Activated CD4-positive, alpha-beta T cell treated with anti-CD3 and anti-CD28 coated beads, Interleukin-2, amount 10 ng/mL, durations not matched to agents 24 days and 14 days (primary cell): ENCODE results near the gene TBC1D5. TPM values are rescaled to one million over a fixed set of nuclear protein-coding genes. Genes with fewer than 3 reads are reported as not detected.

Source experiments
- DNase-seq: peaks from one replicate; pipeline ENCODE4 v3.0.0; 2022
- H3K27ac Mint-ChIP-seq: one replicate; pipeline ENCODE4 v1.8.0; 2022; ENCODE audit warnings: mild to moderate bottlenecking, mixed read lengths
- H3K27me3 Mint-ChIP-seq: one replicate; pipeline ENCODE4 v1.8.0; 2022; ENCODE audit warnings: mixed read lengths
- H3K36me3 Mint-ChIP-seq: one replicate; pipeline ENCODE4 v1.8.0; 2022; ENCODE audit warnings: low read depth, mild to moderate bottlenecking, mixed read lengths
- H3K4me1 Mint-ChIP-seq: one replicate; pipeline ENCODE4 v1.8.0; 2021; ENCODE audit warnings: mixed read lengths
- H3K4me3 Mint-ChIP-seq: one replicate; pipeline ENCODE4 v1.8.0; 2022; ENCODE audit warnings: mild to moderate bottlenecking, moderate library complexity, mixed read lengths
- H3K9me3 Mint-ChIP-seq: one replicate; pipeline ENCODE4 v1.8.0; 2021; ENCODE audit warnings: mixed read lengths
- intact Hi-C: fragments of 100-400 bp; cut with micrococcal nuclease; formaldehyde crosslinking; loops from one replicate; pipeline ENCODE4 v1.15.1; 2023
- total RNA-seq: library from RNA; stranded (reverse); gene quantifications from 2 replicates; pipeline ENCODE4 v1.2.3, GENCODE V29; 2022

TBC1D5 gene
- total RNA-seq, 1 donor from 2014 or later: 38.5 TPM

GRCh38 chr3:17183951-17184550 is 558.4 kb downstream of the TBC1D5 start:
- peaks cover 15% of the 10 kb centered on the region for H3K36me3 Mint-ChIP-seq
- H3K27me3 Mint-ChIP-seq: peaks cover 2% of the 10 kb centered on the region
- peak overlapping the region; percentile 17 for H3K4me3 Mint-ChIP-seq
- no peak for DNase-seq
- no peak overlapping the region for H3K27ac Mint-ChIP-seq
- intact Hi-C loops: loop anchor here (2.0 to 5.0 kb wide), 5 partner anchors 42 to 587 kb away; no protein-coding TSS in a partner anchor
- peaks cover 26% of the 10 kb centered on the region for H3K4me1 Mint-ChIP-seq
- peaks cover 3% of the 10 kb centered on the region for H3K9me3 Mint-ChIP-seq

- peaks cover 18% of the 10 kb centered on the region for H3K36me3 Mint-ChIP-seq
- H3K27me3 Mint-ChIP-seq: peaks cover 2% of the 10 kb centered on the region
- H3K9me3 Mint-ChIP-seq: peaks cover 3% of the 10 kb centered on the region
- peak; percentile 64 for DNase-seq
- H3K4me3 Mint-ChIP-seq: peak overlapping the region; percentile 62
- H3K4me1 Mint-ChIP-seq: peaks cover 26% of the 10 kb centered on the region
- H3K27ac Mint-ChIP-seq: peak overlapping the region; percentile 42
- intact Hi-C loops: loop anchor here (1.0 to 5.0 kb wide), 7 partner anchors 31 to 585 kb away; no protein-coding TSS in a partner anchor
These were observed 560.3 kb downstream of the TBC1D5 start for GRCh38 chr3:17182166-17182565.

DNA sequence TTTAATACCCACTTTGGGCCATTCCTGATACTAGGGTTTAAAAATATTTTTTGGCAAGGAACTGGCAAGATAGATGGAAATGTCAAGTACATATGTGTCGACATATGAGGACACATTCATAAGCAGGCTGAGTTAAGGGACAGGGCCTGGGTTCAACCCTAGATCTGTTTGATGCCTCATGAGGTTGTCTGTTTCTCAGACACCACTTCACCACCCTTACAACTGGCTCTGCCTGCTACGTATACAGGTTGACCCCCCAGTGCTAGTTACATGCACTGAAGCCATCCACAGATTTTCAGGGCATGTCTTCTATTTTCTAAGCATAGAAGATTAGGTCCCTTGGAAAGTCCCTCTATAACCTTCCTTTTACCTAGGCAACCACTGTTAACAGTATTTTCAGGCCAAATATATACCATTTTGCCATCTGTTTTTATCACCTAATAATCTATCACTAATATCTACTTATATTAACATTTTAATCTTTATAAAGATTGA is 561.0 kb downstream of the TBC1D5 start:
- Mint-ChIP-seq H3K27me3 (no peaks in the 10 kb centered on the region), H3K4me3 (no peak overlapping the region), H3K9me3 (peaks cover 3% of the 10 kb centered on the region), H3K27ac (no peak overlapping the region), H3K36me3 (peaks cover 18% of the 10 kb centered on the region), H3K4me1 (peaks cover 26% of the 10 kb centered on the region)
- DNase-seq: no peak
- intact Hi-C loops: loop anchor here (5.0 kb wide), 3 partner anchors 39 to 339 kb away; no protein-coding TSS in a partner anchor

- H3K36me3 Mint-ChIP-seq: peaks cover 15% of the 10 kb centered on the region
- H3K4me1 Mint-ChIP-seq: peaks cover 27% of the 10 kb centered on the region
- peak; percentile 50 for DNase-seq
- H3K9me3 Mint-ChIP-seq: peaks cover 7% of the 10 kb centered on the region
- peaks cover 1% of the 10 kb centered on the region for H3K27me3 Mint-ChIP-seq
- no peak overlapping the region for H3K27ac Mint-ChIP-seq
- intact Hi-C loops: loop anchor here (5.0 kb wide), 3 partner anchors 37 to 337 kb away; no protein-coding TSS in a partner anchor
- no peak overlapping the region for H3K4me3 Mint-ChIP-seq
These were observed 562.8 kb downstream of the TBC1D5 start for GRCh38 chr3:17179381-17180205.

GRCh38 chr3:17176757-17177156 is 565.7 kb downstream of the TBC1D5 start:
- DNase-seq: no peak
- Mint-ChIP-seq H3K4me3 (no peak overlapping the region), H3K36me3 (peaks cover 14% of the 10 kb centered on the region), H3K4me1 (peaks cover 9% of the 10 kb centered on the region), H3K9me3 (peaks cover 17% of the 10 kb centered on the region), H3K27ac (no peak overlapping the region), H3K27me3 (peaks cover 1% of the 10 kb centered on the region)
- intact Hi-C loops: no loop called here

DNA sequence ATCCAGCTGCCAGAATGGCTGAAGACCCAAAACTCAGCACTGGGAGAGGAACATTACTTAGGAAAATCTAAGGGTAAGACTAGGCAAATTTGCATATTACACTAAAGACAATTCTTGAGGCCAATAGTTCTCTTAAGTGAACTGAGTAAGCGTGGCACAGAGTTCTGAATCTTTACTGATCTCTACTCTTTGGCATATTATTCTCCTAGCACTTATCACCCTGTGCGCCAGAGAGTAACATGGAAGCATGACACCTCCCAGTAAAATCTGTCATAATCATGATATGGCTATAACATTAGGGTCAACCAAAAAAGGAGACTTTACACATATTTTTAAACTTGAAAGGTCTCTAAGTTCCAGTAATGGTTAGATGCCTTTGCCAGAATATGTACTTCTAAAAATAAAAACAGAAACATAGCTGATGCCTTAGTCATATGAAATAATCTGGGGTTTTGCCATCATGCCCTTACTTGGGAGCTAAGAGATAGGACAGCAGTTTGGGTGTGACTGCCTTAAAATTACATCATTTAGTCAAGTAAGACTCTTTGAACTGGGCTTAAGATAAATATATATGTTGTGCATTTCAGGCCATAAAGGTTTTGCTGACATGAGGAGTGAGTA is 567.1 kb downstream of the TBC1D5 start:
- Mint-ChIP-seq H3K27me3 (peaks cover 1% of the 10 kb centered on the region), H3K36me3 (peaks cover 12% of the 10 kb centered on the region), H3K9me3 (peaks cover 17% of the 10 kb centered on the region), H3K4me1 (peaks cover 7% of the 10 kb centered on the region), H3K27ac (no peak overlapping the region), H3K4me3 (no peak overlapping the region)
- no peak for DNase-seq
- intact Hi-C loops: no loop called here

- peak; percentile 65 for DNase-seq
- no peak overlapping the region for H3K4me3 Mint-ChIP-seq
- H3K27me3 Mint-ChIP-seq: no peaks in the 10 kb centered on the region
These were observed 576.1 kb downstream of the TBC1D5 start for GRCh38 chr3:17166369-17166768.

DNA sequence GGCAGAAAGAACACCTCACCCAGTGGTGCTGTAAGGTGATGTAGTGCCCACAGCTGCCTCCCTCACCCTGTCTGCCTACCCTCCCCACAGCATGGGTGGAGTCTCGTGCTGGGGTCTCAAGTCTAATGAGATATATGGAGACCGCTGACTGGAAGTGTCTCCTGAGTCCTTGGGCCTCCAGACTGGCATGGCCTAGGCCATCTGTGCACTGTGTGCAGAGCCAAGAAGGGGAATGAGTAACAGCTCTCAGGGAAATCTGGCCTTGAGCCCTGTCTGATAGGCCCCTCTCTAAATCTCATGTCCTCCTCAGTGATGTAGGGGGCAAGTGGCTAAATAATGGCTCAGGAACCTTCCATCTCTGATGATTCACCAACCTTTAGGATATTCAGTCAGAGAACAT is 580.3 kb downstream of the TBC1D5 start:
- DNase-seq: no peak
- H3K27me3 Mint-ChIP-seq: no peaks in the 10 kb centered on the region
- peaks cover 14% of the 10 kb centered on the region for H3K4me1 Mint-ChIP-seq
- intact Hi-C loops: no loop called here
- no peaks in the 10 kb centered on the region for H3K9me3 Mint-ChIP-seq
- H3K36me3 Mint-ChIP-seq: peaks cover 23% of the 10 kb centered on the region
- no peak overlapping the region for H3K27ac Mint-ChIP-seq
- no peak overlapping the region for H3K4me3 Mint-ChIP-seq

More at GRCh38 chr3:17166369-17166768, 576.1 kb downstream of the TBC1D5 start:
- peaks cover 9% of the 10 kb centered on the region for H3K4me1 Mint-ChIP-seq
- no peak overlapping the region for H3K27ac Mint-ChIP-seq
- H3K9me3 Mint-ChIP-seq: peaks cover 3% of the 10 kb centered on the region
- intact Hi-C loops: no loop called here
- peaks cover 15% of the 10 kb centered on the region for H3K36me3 Mint-ChIP-seq

DNA sequence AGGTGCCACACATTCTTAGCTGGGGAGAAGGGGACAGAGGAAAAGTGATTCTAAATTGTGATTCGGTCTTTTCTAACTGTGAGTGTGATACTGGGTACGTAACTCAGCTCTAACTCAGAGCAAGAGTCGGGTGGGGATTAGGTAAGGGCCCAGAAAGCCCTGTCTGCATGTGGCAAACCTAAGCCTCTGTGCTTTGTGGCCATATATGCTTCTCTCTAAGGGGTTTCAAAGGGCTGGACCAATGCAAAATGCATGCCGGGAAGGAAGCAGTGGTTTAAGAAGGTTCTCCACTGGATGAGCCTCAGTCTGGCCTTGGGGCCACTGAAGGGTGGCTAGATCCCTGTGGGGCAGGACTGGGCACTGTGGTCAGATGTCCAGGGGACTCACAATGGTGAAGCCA is 581.8 kb downstream of the TBC1D5 start:
- Mint-ChIP-seq H3K36me3 (peaks cover 21% of the 10 kb centered on the region), H3K4me1 (peaks cover 17% of the 10 kb centered on the region), H3K4me3 (no peak overlapping the region), H3K27me3 (no peaks in the 10 kb centered on the region), H3K9me3 (no peaks in the 10 kb centered on the region), H3K27ac (no peak overlapping the region)
- DNase-seq: no peak
- intact Hi-C loops: no loop called here

- Mint-ChIP-seq H3K9me3 (peaks cover under 1% of the 10 kb centered on the region), H3K4me1 (peaks cover 23% of the 10 kb centered on the region), H3K27me3 (no peaks in the 10 kb centered on the region), H3K27ac (no peak overlapping the region), H3K36me3 (peaks cover 27% of the 10 kb centered on the region), H3K4me3 (no peak overlapping the region)
- intact Hi-C loops: loop anchor here (10.0 kb wide), 3 partner anchors 334 to 874 kb away; partner anchors contain the start of gene TBC1D5
- no peak for DNase-seq
These were observed 583.3 kb downstream of the TBC1D5 start for GRCh38 chr3:17158941-17159682.

- DNase-seq: no peak
- H3K36me3 Mint-ChIP-seq: peaks cover 37% of the 10 kb centered on the region
- H3K4me1 Mint-ChIP-seq: peaks cover 30% of the 10 kb centered on the region
- H3K4me3 Mint-ChIP-seq: no peak overlapping the region
- intact Hi-C loops: loop anchor here (10.0 kb wide), 3 partner anchors 333 to 873 kb away; partner anchors contain the start of gene TBC1D5
- peaks cover 11% of the 10 kb centered on the region for H3K9me3 Mint-ChIP-seq
- H3K27me3 Mint-ChIP-seq: no peaks in the 10 kb centered on the region
- H3K27ac Mint-ChIP-seq: no peak overlapping the region
These were observed 584.7 kb downstream of the TBC1D5 start for GRCh38 chr3:17157713-17158112.

GRCh38 chr3:17156864-17157263 is 585.6 kb downstream of the TBC1D5 start:
- H3K27ac Mint-ChIP-seq: no peak overlapping the region
- no peak for DNase-seq
- intact Hi-C loops: loop anchor here (10.0 kb wide), 3 partner anchors 332 to 872 kb away; partner anchors contain the start of gene TBC1D5
- H3K4me1 Mint-ChIP-seq: peaks cover 36% of the 10 kb centered on the region
- no peak overlapping the region for H3K4me3 Mint-ChIP-seq
- peaks cover 34% of the 10 kb centered on the region for H3K36me3 Mint-ChIP-seq
- no peaks in the 10 kb centered on the region for H3K27me3 Mint-ChIP-seq
- peaks cover 13% of the 10 kb centered on the region for H3K9me3 Mint-ChIP-seq

- no peak overlapping the region for H3K27ac Mint-ChIP-seq
- H3K36me3 Mint-ChIP-seq: peaks cover 38% of the 10 kb centered on the region
- peaks cover 13% of the 10 kb centered on the region for H3K9me3 Mint-ChIP-seq
- intact Hi-C loops: loop anchor here (10.0 kb wide), 3 partner anchors 331 to 871 kb away; partner anchors contain the start of gene TBC1D5
- DNase-seq: no peak
- H3K4me1 Mint-ChIP-seq: peaks cover 45% of the 10 kb centered on the region
- no peaks in the 10 kb centered on the region for H3K27me3 Mint-ChIP-seq
- no peak overlapping the region for H3K4me3 Mint-ChIP-seq
These were observed 586.5 kb downstream of the TBC1D5 start for GRCh38 chr3:17155951-17156350.
